ENCODE data around the gene P2RX1. TPM values are rescaled to one million over a fixed set of nuclear protein-coding genes. Genes with fewer than 3 reads are reported as not detected.

P2RX1 gene
- total RNA-seq, 1 donor from 2014 or later = 1.6 TPM

DNA sequence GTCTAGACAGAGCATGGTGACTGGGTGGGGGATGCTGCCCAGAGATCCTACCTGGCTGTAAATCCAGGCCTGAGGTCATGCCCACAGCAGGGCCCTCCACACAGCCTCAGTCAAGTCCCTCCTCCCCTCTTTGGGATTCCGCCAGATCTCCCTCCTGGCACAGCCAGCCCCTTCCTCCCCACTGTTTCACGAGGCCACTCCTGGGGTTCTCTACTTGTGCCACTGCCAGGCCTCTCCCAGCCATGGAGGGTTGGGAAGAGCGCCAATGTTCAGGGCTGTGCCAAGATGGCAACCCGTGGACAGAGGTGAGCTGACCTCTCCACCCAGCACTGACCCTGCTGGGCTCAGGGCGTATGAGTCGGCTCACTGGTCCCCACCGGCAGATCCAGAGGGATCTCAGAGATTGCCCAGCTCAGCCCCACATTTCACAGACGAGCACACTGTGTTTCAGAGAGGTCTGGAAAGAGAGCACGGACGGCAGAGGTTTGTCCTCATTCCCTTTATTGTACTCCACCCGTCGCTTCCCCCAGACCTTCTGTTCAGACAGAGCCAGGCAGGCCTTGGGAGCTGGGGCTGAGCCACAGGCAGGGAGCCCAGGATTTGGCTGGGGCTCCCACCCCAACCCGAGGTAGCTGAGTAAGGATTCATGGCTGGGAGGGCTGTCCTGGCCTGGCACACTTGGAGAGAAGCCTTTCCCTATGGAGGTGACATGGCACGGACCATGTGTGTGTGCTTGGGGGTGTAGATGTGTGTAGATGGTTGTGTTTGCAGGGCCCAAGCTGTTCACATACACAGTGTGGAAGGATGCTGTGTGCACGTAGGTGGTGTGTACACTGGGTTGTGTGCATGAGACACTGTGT, 19.9 kb downstream of the P2RX1 start:
- Histone ChIP-seq H3K4me3 (ENCODE audit: low read length in 3 of 3) (no peak overlapping the region), H3K27me3 (ENCODE audit: control insufficient read depth in 3 of 3, insufficient read depth in 3 of 3, low read length in 3 of 3) (no peaks in the 10 kb centered on the region), H3K36me3 (ENCODE audit: control insufficient read depth in 3 of 3, insufficient read depth in 3 of 3, low read length in 3 of 3) (no peaks in the 10 kb centered on the region), H3K9ac (ENCODE audit: low read depth in 1 of 3, low read length in 3 of 3) (no peak overlapping the region), H3K4me1 (ENCODE audit: control insufficient read depth in 3 of 3, insufficient read depth in 3 of 3, low read length in 3 of 3) (peaks cover 31 to 43% (median 34%) of the 10 kb centered on the region in 3 donors), H3K9me3 (ENCODE audit: control insufficient read depth in 3 of 3, low read length in 3 of 3) (no peaks in the 10 kb centered on the region), H3K27ac (ENCODE audit: low read depth, low read length) (no peak overlapping the region)

DNA sequence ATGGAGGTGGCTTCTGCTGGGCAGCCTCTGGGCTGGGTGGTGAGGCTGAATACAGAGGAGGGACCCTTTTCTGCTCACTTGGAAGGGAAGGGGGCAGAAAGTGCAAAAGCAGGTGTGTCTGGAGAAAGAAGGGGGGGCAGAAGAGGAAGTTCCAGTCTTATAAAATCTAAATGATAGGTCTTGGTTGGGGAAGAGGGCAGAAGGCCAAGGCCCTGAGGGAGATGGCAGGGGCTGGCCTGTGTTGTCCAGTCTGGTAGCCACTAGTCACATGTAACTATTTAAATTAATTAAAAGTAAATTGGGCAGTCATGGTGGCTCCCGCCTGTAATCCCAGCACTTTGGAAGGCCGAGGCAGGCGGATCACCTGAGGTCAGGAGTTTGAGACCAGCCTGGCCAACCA, 20.9 kb downstream of the P2RX1 start:
- Histone ChIP-seq H3K4me3 (ENCODE audit: low read length in 3 of 3) (no peak overlapping the region), H3K9me3 (ENCODE audit: control insufficient read depth in 3 of 3, low read length in 3 of 3) (no peaks in the 10 kb centered on the region), H3K36me3 (ENCODE audit: control insufficient read depth in 3 of 3, insufficient read depth in 3 of 3, low read length in 3 of 3) (no peaks in the 10 kb centered on the region), H3K27me3 (ENCODE audit: control insufficient read depth in 3 of 3, insufficient read depth in 3 of 3, low read length in 3 of 3) (no peaks in the 10 kb centered on the region), H3K4me1 (ENCODE audit: control insufficient read depth in 3 of 3, insufficient read depth in 3 of 3, low read length in 3 of 3) (peaks cover 33 to 48% (median 43%) of the 10 kb centered on the region in 3 donors), H3K27ac (ENCODE audit: low read depth, low read length) (peak overlapping the region; percentile 77), H3K9ac (ENCODE audit: low read depth in 1 of 3, low read length in 3 of 3) (no peak overlapping the region)

DNA sequence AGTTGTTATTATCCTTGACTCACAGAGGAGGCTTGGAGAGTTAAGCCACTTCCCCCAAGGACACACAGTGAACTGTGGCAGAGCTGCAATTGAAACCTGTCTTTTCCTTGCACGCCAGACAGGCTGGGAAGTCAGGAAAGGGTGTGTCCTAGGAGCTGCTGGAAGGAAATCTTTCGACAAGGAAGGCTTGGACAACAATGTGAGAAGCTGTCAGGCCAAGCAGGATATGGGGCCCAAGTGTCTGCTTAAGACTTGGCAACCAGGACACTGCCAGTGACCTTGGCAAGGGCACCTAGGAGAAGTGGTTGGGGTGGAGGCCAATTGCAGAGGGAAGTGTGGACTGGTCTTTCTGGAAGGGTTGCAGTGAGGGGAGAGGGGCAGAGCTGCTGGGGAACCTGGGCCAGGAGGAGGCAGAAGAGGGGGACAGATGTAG, 21.3 kb downstream of the P2RX1 start:
- Histone ChIP-seq H3K27ac (ENCODE audit: low read depth, low read length) (peak overlapping the region; percentile 77), H3K27me3 (ENCODE audit: control insufficient read depth in 3 of 3, insufficient read depth in 3 of 3, low read length in 3 of 3) (no peaks in the 10 kb centered on the region), H3K36me3 (ENCODE audit: control insufficient read depth in 3 of 3, insufficient read depth in 3 of 3, low read length in 3 of 3) (no peaks in the 10 kb centered on the region), H3K4me3 (ENCODE audit: low read length in 3 of 3) (no peak overlapping the region), H3K4me1 (ENCODE audit: control insufficient read depth in 3 of 3, insufficient read depth in 3 of 3, low read length in 3 of 3) (peaks cover 37 to 53% (median 47%) of the 10 kb centered on the region in 3 donors), H3K9ac (ENCODE audit: low read depth in 1 of 3, low read length in 3 of 3) (no peak overlapping the region), H3K9me3 (ENCODE audit: control insufficient read depth in 3 of 3, low read length in 3 of 3) (no peaks in the 10 kb centered on the region)

DNA sequence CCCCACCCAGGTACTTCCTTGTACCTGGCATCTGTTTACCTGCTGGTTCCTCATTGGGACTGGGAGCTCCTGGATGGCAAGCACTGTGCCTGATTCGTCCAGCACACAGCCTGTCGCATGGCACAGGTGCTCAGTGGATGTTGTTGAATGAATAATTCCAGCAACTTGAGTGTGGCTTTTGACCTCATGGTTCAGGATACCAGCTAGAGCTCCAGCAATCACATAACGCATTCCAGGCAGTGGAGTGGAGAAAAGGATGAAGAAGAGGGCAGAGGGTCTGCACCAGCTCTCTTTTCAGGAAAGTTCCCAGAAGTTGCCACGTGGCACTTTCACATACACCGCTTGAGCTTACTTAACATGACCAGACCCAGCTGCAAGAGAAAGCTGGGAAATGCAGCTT, 22.1 kb downstream of the P2RX1 start:
- H3K36me3 ChIP-seq (ENCODE audit: control insufficient read depth in 3 of 3, insufficient read depth in 3 of 3, low read length in 3 of 3) = no peaks in the 10 kb centered on the region
- peaks cover 42 to 60% (median 55%) of the 10 kb centered on the region in 3 donors for H3K4me1 ChIP-seq (ENCODE audit: control insufficient read depth in 3 of 3, insufficient read depth in 3 of 3, low read length in 3 of 3)
- peak overlapping the region; percentile 77 for H3K27ac ChIP-seq (ENCODE audit: low read depth, low read length)
- no peaks in the 10 kb centered on the region for H3K27me3 ChIP-seq (ENCODE audit: control insufficient read depth in 3 of 3, insufficient read depth in 3 of 3, low read length in 3 of 3)
- H3K9ac ChIP-seq (ENCODE audit: low read depth in 1 of 3, low read length in 3 of 3) = peak overlapping the region in 1 of 3 donors; percentile 8
- no peaks in the 10 kb centered on the region for H3K9me3 ChIP-seq (ENCODE audit: control insufficient read depth in 3 of 3, low read length in 3 of 3)
- peak overlapping the region in 1 of 3 donors; percentile 31 for H3K4me3 ChIP-seq (ENCODE audit: low read length in 3 of 3)

DNA sequence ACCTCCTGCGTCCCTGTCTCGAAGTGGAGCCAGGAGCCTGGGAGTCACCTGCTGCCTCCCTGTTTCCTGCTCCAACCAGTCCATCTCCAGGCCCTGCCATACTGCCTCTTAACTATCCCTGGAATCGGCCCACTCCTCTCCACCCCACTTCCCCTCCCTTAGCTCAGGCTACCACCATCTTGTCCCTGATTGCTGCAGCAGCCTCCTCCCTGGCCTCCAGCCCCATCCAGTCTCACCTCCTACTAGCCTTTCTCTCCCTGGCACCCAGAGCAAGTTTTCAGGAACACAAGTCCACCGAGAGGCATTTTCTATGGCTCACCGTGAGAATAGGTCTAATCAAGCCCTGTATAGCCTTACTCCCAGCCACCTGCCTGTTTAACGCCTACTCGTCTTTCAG, 22.5 kb downstream of the P2RX1 start:
- Histone ChIP-seq H3K36me3 (ENCODE audit: control insufficient read depth in 3 of 3, insufficient read depth in 3 of 3, low read length in 3 of 3) (no peaks in the 10 kb centered on the region), H3K27ac (ENCODE audit: low read depth, low read length) (peak overlapping the region; percentile 77), H3K4me1 (ENCODE audit: control insufficient read depth in 3 of 3, insufficient read depth in 3 of 3, low read length in 3 of 3) (peaks cover 47 to 64% (median 60%) of the 10 kb centered on the region in 3 donors), H3K9ac (ENCODE audit: low read depth in 1 of 3, low read length in 3 of 3) (peak overlapping the region in 2 of 3 donors; percentile 76 to 78), H3K27me3 (ENCODE audit: control insufficient read depth in 3 of 3, insufficient read depth in 3 of 3, low read length in 3 of 3) (no peaks in the 10 kb centered on the region), H3K9me3 (ENCODE audit: control insufficient read depth in 3 of 3, low read length in 3 of 3) (no peaks in the 10 kb centered on the region), H3K4me3 (ENCODE audit: low read length in 3 of 3) (peak overlapping the region; percentile 56 to 79 (median 75))

DNA sequence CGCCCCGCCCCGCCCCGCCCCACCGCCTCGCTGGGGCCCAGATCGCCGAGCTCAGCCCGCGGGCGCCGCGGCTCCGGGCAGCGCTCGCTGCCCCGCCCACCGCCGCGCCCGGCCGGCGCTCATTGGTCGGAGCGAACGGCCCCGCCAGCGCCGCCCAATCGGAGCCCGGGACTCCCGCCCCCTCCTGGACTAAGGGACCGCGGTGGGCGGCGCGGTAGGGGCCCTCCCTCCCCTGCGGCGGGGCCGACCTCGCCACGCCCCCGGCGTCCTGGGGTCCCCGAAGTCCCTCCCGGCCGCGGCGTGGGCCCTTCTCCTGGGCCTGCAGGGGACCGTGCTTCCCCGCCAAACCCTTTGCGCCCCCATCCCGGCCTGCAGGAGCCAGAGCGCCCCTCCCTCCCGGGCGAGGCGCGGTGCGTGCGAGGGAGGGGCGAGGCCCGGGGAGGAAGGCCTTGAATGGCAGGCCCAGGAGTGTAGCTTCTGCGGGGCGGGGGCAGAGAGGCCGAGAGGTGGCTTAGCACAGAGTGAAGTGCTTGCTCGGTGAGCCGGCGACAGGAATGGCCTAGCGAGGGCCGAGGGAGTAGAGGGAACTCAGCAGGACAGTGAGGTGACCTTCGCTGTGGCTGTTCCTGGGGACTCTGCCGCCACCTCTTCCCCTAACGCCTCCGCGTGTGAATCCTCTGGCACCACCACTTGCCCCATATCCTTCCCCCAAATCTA, 23.1 kb downstream of the P2RX1 start, which contains the start of gene CAMKK1:
TSS of gene CAMKK1 (minus strand) at position 51 of the 717 bp plus-strand sequence. CDS start 7,366 bp downstream, outside the sequence.
- Histone ChIP-seq H3K9ac (ENCODE audit: low read depth in 1 of 3, low read length in 3 of 3) (peak within 1 kb of the TSS; percentile 70 to 78 (median 76)), H3K9me3 (ENCODE audit: control insufficient read depth in 3 of 3, low read length in 3 of 3) (no peaks in the 10 kb centered on the region), H3K4me1 (ENCODE audit: control insufficient read depth in 3 of 3, insufficient read depth in 3 of 3, low read length in 3 of 3) (peaks cover 48 to 68% (median 64%) of the 10 kb centered on the region in 3 donors), H3K27me3 (ENCODE audit: control insufficient read depth in 3 of 3, insufficient read depth in 3 of 3, low read length in 3 of 3) (no peaks in the 10 kb centered on the region), H3K4me3 (ENCODE audit: low read length in 3 of 3) (peak within 1 kb of the TSS; percentile 56 to 79 (median 75)), H3K27ac (ENCODE audit: low read depth, low read length) (peak within 1 kb of the TSS; percentile 77), H3K36me3 (ENCODE audit: control insufficient read depth in 3 of 3, insufficient read depth in 3 of 3, low read length in 3 of 3) (no peaks in the 10 kb centered on the region)

DNA sequence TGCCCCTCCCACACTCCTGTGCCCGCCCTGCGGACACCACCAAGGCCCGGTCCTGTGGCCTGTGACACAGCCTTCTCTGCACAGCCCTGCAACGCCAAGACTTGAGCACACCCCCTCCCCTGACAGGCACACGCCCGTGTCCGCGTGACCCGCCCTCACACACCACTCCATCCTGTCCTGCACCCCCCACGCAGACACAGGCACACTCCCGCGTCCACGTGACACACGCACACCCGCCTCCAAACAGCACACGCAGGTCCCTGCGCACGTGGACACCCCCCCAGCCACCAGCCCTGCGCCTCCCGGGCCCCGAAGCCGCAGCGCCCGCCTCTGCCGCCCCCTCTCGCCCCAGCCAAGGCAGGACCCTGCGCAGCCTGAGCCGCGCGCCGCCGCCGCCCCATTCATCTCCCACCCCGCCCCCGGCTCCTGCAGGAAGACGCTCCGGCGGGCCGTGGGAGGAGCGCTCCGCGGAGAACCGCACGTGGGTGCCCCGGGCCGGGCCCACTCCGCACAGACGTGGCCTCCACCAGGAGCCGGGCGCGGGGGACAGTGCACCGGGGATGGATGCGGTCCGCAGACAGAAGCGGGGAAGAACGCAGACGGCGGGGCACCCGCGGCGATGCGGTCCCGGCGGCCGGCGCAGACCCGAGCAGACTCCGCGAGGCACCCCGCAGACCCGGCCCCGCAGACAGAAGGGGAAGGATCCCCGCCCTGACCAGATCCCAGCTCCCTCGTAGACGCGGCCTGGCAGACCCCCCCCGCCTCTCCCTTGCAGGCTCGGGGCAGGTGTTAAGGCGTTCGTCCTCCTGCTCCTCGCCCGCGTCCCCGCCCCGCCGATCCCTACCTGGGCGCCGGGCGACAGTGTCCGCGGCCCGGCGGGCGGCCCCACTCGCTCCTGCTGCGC, 23.9 kb downstream of the P2RX1 start:
- Histone ChIP-seq H3K4me3 (ENCODE audit: low read length in 3 of 3) (peak overlapping the region; percentile 38 to 72 (median 67)), H3K9me3 (ENCODE audit: control insufficient read depth in 3 of 3, low read length in 3 of 3) (no peaks in the 10 kb centered on the region), H3K27ac (ENCODE audit: low read depth, low read length) (no peak overlapping the region), H3K27me3 (ENCODE audit: control insufficient read depth in 3 of 3, insufficient read depth in 3 of 3, low read length in 3 of 3) (no peaks in the 10 kb centered on the region), H3K4me1 (ENCODE audit: control insufficient read depth in 3 of 3, insufficient read depth in 3 of 3, low read length in 3 of 3) (peaks cover 51 to 76% (median 72%) of the 10 kb centered on the region in 3 donors), H3K9ac (ENCODE audit: low read depth in 1 of 3, low read length in 3 of 3) (peak overlapping the region in 2 of 3 donors; percentile 32 to 64), H3K36me3 (ENCODE audit: control insufficient read depth in 3 of 3, insufficient read depth in 3 of 3, low read length in 3 of 3) (no peaks in the 10 kb centered on the region)

DNA sequence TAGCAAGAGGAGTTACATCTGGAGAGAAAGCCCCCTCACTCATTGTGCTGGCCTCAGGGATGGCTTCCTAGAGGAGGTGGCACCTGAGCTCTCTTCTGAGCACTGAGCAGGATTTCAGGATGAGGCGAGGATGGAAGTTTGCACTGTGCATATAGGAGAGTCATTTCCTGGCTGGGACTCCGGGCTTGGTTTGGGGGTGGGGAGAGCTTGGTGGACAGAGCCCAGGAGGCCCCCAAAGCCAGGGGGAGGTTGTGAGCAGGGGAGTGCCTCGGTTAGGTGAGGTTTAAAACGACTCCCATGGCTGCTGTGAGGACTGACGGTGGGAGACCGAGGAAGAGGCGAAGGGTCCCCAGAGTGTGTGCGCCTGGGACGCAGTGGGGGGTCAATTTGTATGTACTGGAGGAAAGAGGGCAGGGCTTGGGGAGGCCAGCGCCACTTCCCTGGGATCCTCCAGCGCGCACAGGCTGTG, 24.6 kb downstream of the P2RX1 start:
- Histone ChIP-seq H3K27ac (ENCODE audit: low read depth, low read length) (no peak overlapping the region), H3K36me3 (ENCODE audit: control insufficient read depth in 3 of 3, insufficient read depth in 3 of 3, low read length in 3 of 3) (no peaks in the 10 kb centered on the region), H3K4me1 (ENCODE audit: control insufficient read depth in 3 of 3, insufficient read depth in 3 of 3, low read length in 3 of 3) (peaks cover 55 to 82% (median 79%) of the 10 kb centered on the region in 3 donors), H3K9me3 (ENCODE audit: control insufficient read depth in 3 of 3, low read length in 3 of 3) (no peaks in the 10 kb centered on the region), H3K27me3 (ENCODE audit: control insufficient read depth in 3 of 3, insufficient read depth in 3 of 3, low read length in 3 of 3) (no peaks in the 10 kb centered on the region), H3K9ac (ENCODE audit: low read depth in 1 of 3, low read length in 3 of 3) (peak overlapping the region in 1 of 3 donors; percentile 64), H3K4me3 (ENCODE audit: low read length in 3 of 3) (peak overlapping the region; percentile 7 to 72 (median 67))

DNA sequence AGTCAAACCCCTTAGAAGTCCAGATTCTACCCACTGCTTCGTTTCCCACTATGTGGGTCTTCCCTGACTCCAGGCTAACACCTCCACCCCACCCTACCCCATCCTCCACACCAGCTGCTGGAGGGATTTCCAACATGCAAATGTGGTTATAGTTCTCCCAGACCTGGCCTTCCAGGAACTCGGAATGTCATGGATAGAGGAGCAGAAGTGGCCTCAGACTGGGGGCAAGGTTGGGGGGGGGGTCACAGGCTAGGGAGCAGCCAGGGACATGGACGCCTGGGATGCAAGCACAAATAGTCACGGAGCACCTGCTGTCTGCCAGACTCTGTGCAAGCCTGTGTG, 25.4 kb downstream of the P2RX1 start:
- Histone ChIP-seq H3K36me3 (ENCODE audit: control insufficient read depth in 3 of 3, insufficient read depth in 3 of 3, low read length in 3 of 3) (no peaks in the 10 kb centered on the region), H3K9ac (ENCODE audit: low read depth in 1 of 3, low read length in 3 of 3) (no peak overlapping the region), H3K9me3 (ENCODE audit: control insufficient read depth in 3 of 3, low read length in 3 of 3) (no peaks in the 10 kb centered on the region), H3K27ac (ENCODE audit: low read depth, low read length) (no peak overlapping the region), H3K27me3 (ENCODE audit: control insufficient read depth in 3 of 3, insufficient read depth in 3 of 3, low read length in 3 of 3) (no peaks in the 10 kb centered on the region), H3K4me3 (ENCODE audit: low read length in 3 of 3) (no peak overlapping the region), H3K4me1 (ENCODE audit: control insufficient read depth in 3 of 3, insufficient read depth in 3 of 3, low read length in 3 of 3) (peaks cover 52 to 83% (median 79%) of the 10 kb centered on the region in 3 donors)
